Large intestine (tissue), 3 donors: ENCODE data around the gene BCAS1. TPM values are rescaled to one million over a fixed set of nuclear protein-coding genes. Genes with fewer than 3 reads are reported as not detected.
"Not testable (repeated sequence)": the region's sequence is repeated elsewhere in the genome, so short reads cannot be mapped to it uniquely, and the experiment has no call there.

Experiments used
- DNase-seq, 2 donors: peaks; one replicate each; pipeline versions ENCODE4 v3.0.0 to v3.0.0-alpha.2; 2013
- H3K27ac ChIP-seq: one replicate; pipeline ENCODE4 v1.5.1; 2013; ENCODE audit warnings: low read length
- H3K27me3 ChIP-seq: 2 replicates; pipeline ENCODE4 v1.6.1; 2013; ENCODE audit warnings: low read length; ENCODE audit not compliant: control insufficient read depth, insufficient read depth
- H3K36me3 ChIP-seq: 2 replicates; pipeline ENCODE4 v1.6.1; 2013; ENCODE audit warnings: low read length; ENCODE audit not compliant: control insufficient read depth, insufficient read depth
- H3K4me1 ChIP-seq: one replicate; pipeline ENCODE4 v1.6.1; 2013; ENCODE audit warnings: low read length; ENCODE audit not compliant: control insufficient read depth, insufficient read depth
- H3K4me3 ChIP-seq: one replicate; pipeline ENCODE4 v1.5.1; 2013; ENCODE audit warnings: low read length
- H3K9me3 ChIP-seq: one replicate; pipeline ENCODE4 v1.6.1; 2013; ENCODE audit warnings: mild to moderate bottlenecking, low read depth, low read length, moderate library complexity; ENCODE audit not compliant: control insufficient read depth
- WGBS: methylation state at CpG from one replicate; pipeline ENCODE4 v1.1.5; 2013; ENCODE audit warnings: low lambda C conversion rate; ENCODE audit not compliant: insufficient coverage; 5-methylcytosine and 5-hydroxymethylcytosine counted together
- polyA plus RNA-seq: library from polyadenylated mRNA; unstranded; fragments of 120-200 nt; gene quantifications from one replicate; pipeline ENCODE4 v1.2.1, GENCODE V29; 2013

The BCAS1 gene
- polyA plus RNA-seq, 1 donor: 29.2 TPM

- Histone ChIP-seq H3K27ac (no peak overlapping the region), H3K4me1 (no peaks in the 10 kb centered on the region), H3K36me3 (no peaks in the 10 kb centered on the region), H3K9me3 (no peaks in the 10 kb centered on the region), H3K27me3 (no peaks in the 10 kb centered on the region), H3K4me3 (no peak overlapping the region)
- WGBS: 80% methylated on average over 1 of the region's 1 CpG
- DNase-seq: no peak
These were observed 93.0 kb downstream of the BCAS1 start for GRCh38 chr20:53977391-53977790.

DNA sequence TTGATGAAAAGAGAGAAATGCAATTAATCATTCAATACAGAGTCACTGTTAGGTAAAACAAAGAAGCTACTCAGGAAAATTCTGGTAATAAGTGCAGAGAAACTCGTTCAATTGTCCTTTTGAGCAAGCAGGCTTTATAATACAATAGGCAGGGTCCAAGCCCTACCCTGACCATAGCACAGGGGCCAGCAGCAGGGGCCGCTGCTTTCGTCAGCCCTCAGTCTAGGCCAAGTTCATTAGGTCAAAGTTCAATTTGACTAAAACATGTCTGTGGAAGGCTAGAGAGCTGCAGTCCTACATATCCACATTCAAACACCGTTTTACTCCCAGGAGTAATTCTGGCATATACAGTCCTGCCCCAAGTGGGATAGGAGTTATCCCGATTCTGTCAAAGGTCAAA is 94.6 kb downstream of the BCAS1 start:
- Histone ChIP-seq H3K9me3 (no peaks in the 10 kb centered on the region), H3K36me3 (no peaks in the 10 kb centered on the region), H3K27ac (no peak overlapping the region), H3K4me1 (no peaks in the 10 kb centered on the region), H3K27me3 (no peaks in the 10 kb centered on the region), H3K4me3 (no peak overlapping the region)
- DNase-seq: no peak
- no CpG with 5 or more reads among the region's 5 CpGs for WGBS

DNA sequence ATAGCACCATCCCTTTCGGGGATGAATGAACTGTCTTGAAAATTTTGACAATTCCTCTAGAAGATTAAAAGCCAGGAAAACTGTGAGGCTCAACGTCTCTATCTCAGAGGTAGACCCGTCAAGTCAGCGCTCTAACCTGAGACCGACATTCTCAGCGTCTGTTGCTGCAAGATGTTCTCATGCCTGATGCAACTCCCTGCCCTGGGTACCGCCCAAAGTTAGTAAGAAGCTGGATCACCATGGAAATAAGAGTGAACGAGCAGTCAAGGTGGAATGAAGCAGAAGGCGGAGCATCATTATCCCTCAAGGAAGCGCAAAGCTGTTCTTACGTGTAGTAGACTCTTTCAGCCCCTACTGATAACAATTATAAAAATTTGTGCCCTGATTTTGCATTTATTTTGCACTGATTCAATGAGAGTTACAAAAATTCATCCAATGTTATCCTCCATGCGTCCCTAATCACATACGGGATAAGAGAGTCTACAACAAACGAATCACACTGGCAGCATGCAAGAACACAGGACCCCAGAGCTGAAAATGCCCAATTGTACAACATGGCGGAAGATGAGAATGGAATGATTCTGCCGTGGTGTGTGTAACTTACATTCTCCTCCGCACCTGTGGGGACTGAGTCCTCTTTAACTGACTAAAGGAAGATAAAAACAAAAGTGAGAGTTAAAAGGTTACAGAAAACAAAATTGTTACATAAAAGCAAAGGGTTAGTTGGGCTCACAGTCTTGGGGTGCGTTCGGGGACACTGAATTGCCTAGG is 95.4 kb downstream of the BCAS1 start:
- H3K27me3 ChIP-seq: no peaks in the 10 kb centered on the region
- H3K36me3 ChIP-seq: no peaks in the 10 kb centered on the region
- H3K27ac ChIP-seq: no peak overlapping the region
- H3K4me1 ChIP-seq: no peaks in the 10 kb centered on the region
- no peaks in the 10 kb centered on the region for H3K9me3 ChIP-seq
- no peak overlapping the region for H3K4me3 ChIP-seq
- 89% methylated on average over 3 of the region's 19 CpGs for WGBS
- DNase-seq: no peak

DNA sequence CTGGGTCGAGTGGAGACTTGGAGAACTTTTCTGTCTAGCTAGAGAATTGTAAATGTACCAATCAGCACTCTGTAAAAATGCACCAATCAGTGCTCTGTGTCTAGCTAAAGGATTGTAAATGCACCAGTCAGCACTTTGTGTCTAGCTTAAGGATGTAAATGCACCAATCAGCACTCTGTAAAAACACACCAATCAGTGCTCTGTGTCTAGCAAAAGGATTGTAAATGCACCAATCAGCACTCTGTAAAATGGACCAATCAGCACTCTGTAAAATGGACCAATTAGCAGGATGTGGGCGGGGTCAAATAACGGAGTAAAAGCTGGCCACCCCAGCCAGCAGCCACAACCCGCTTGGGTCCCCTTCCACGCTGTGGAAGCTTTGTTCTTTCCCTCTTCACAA is 96.5 kb downstream of the BCAS1 start:
- H3K4me1 ChIP-seq, DNase-seq, H3K27ac ChIP-seq, H3K9me3 ChIP-seq, H3K27me3 ChIP-seq, H3K4me3 ChIP-seq, H3K36me3 ChIP-seq: not testable (repeated sequence)
- WGBS: 100% methylated on average over 1 of the region's 5 CpGs

GRCh38 chr20:53972179-53972578 is 98.2 kb downstream of the BCAS1 start:
- no peak overlapping the region for H3K4me3 ChIP-seq
- no peaks in the 10 kb centered on the region for H3K4me1 ChIP-seq
- H3K27ac ChIP-seq: no peak overlapping the region
- no peaks in the 10 kb centered on the region for H3K27me3 ChIP-seq
- no peak for DNase-seq
- no peaks in the 10 kb centered on the region for H3K36me3 ChIP-seq
- WGBS: no CpG with 5 or more reads among the region's 1 CpG
- no peaks in the 10 kb centered on the region for H3K9me3 ChIP-seq

DNA sequence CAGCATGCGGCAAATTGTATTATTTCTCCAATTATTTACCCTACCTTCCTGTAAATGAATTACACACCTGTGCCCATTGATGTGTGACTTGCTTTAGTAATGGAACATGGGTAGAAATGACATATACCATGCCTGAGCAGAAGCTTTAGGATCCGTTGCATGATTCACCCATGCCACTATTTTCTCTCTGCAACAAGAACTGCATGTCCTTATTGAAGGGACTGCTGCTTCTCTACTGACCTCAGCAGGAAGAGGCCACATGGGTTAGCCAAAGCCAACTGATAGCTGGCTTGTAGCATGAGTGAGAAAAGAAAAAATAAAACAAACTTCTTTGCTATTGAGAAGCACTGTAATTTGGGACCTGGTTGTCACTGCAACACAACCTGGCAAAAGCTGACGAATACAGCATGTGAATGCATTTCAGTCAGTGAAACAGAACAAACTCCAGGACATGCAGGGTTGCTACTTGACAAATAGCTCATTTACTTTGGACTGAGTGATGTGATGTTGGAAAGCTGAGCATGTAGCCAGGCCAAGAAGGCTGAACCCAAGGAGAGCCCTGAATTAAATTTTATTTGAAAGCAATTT is 99.2 kb downstream of the BCAS1 start:
- Histone ChIP-seq H3K9me3 (no peaks in the 10 kb centered on the region), H3K36me3 (no peaks in the 10 kb centered on the region), H3K27ac (no peak overlapping the region), H3K4me1 (no peaks in the 10 kb centered on the region), H3K27me3 (no peaks in the 10 kb centered on the region), H3K4me3 (no peak overlapping the region)
- no peak for DNase-seq
- no CpG with 5 or more reads among the region's 3 CpGs for WGBS

- Histone ChIP-seq H3K9me3 (no peaks in the 10 kb centered on the region), H3K4me3 (no peak overlapping the region), H3K27ac (no peak overlapping the region), H3K4me1 (no peaks in the 10 kb centered on the region), H3K36me3 (no peaks in the 10 kb centered on the region), H3K27me3 (no peaks in the 10 kb centered on the region)
- no CpG with 5 or more reads among the region's 2 CpGs for WGBS
- no peak for DNase-seq
These were observed 100.2 kb downstream of the BCAS1 start for GRCh38 chr20:53970232-53970631.

- no peak for DNase-seq
- H3K36me3 ChIP-seq: no peaks in the 10 kb centered on the region
- no peak overlapping the region for H3K27ac ChIP-seq
- no peaks in the 10 kb centered on the region for H3K27me3 ChIP-seq
- H3K4me3 ChIP-seq: no peak overlapping the region
- H3K4me1 ChIP-seq: no peaks in the 10 kb centered on the region
- no peaks in the 10 kb centered on the region for H3K9me3 ChIP-seq
- 100% methylated on average over 1 of the region's 5 CpGs for WGBS
These were observed 102.9 kb downstream of the BCAS1 start for GRCh38 chr20:53967527-53967926.

GRCh38 chr20:53966774-53967398 is 103.5 kb downstream of the BCAS1 start:
- H3K27ac ChIP-seq: no peak overlapping the region
- no peak for DNase-seq
- no peak overlapping the region for H3K4me3 ChIP-seq
- whole genome bisulfite sequencing: 60% methylated on average over 2 of the region's 5 CpGs
- H3K4me1 ChIP-seq: no peaks in the 10 kb centered on the region
- no peaks in the 10 kb centered on the region for H3K27me3 ChIP-seq
- H3K9me3 ChIP-seq: no peaks in the 10 kb centered on the region
- no peaks in the 10 kb centered on the region for H3K36me3 ChIP-seq

GRCh38 chr20:53964501-53965253 is 105.7 kb downstream of the BCAS1 start:
- 93% methylated on average over 3 of the region's 4 CpGs for WGBS

More at GRCh38 chr20:53964501-53965253, 105.7 kb downstream of the BCAS1 start:
- no peak overlapping the region for H3K4me3 ChIP-seq
- H3K36me3 ChIP-seq: no peaks in the 10 kb centered on the region
- no peak for DNase-seq
- no peaks in the 10 kb centered on the region for H3K27me3 ChIP-seq
- H3K27ac ChIP-seq: no peak overlapping the region
- H3K9me3 ChIP-seq: no peaks in the 10 kb centered on the region
- no peaks in the 10 kb centered on the region for H3K4me1 ChIP-seq
